OCI-LY7 (cell line): ENCODE results near the gene TMEM220. TPM values are rescaled to one million over a fixed set of nuclear protein-coding genes. Genes with fewer than 3 reads are reported as not detected.

Source experiments
- BruUV-seq: library from RNA; stranded (reverse); fragments of 400-500 nt; replicated peaks from 2 replicates; lab custom pipeline; 2021; lab: Mats Ljungman, UMichigan
- CTCF ChIA-PET: fragments of 300-600 bp; sonication (Branson Sonifier 250); formaldehyde crosslinking; loops from one replicate; lab custom pipeline; 2022; ENCODE audit warnings: antibody characterized with exemption; ENCODE audit not compliant: unreplicated experiment; lab: Charles Lee
- POLR2A ChIA-PET: fragments of 300-600 bp; sonication (Branson Sonifier 250); formaldehyde crosslinking; loops from one replicate; lab custom pipeline; 2022; ENCODE audit warnings: antibody characterized with exemption; lab: Charles Lee
- DNase-seq: peaks from one replicate; pipeline ENCODE4 v3.0.0-alpha.2; 2015; ENCODE audit warnings: low spot score
- H2AFZ ChIP-seq: fragments of 200-600 bp; sonication (generic), shearing (Covaris generic); 2 replicates; pipeline ENCODE4 v1.6.1; 2014; ENCODE audit warnings: mild to moderate bottlenecking, antibody characterized with exemption, low read length, moderate library complexity
- H3K27ac ChIP-seq: fragments of 200-600 bp; sonication (generic); 2 replicates; pipeline ENCODE4 v1.5.1; 2014; ENCODE audit warnings: mixed run types, low read depth, mild to moderate bottlenecking, moderate library complexity, low read length, inconsistent platforms; ENCODE audit not compliant: poor library complexity, severe bottlenecking
- H3K36me3 ChIP-seq: fragments of 200-600 bp; sonication (generic); 2 replicates; pipeline ENCODE4 v1.6.1; 2014; ENCODE audit warnings: mild to moderate bottlenecking, antibody characterized with exemption, low read length, moderate library complexity, mixed read lengths; ENCODE audit not compliant: insufficient read depth
- H3K4me1 ChIP-seq: fragments of 200-600 bp; sonication (generic); 2 replicates; pipeline ENCODE4 v1.5.1; 2014; ENCODE audit warnings: mild to moderate bottlenecking, low read length; ENCODE audit not compliant: insufficient read depth, poor library complexity, severe bottlenecking
- H3K4me2 ChIP-seq: fragments of 200-600 bp; sonication (generic); 2 replicates; pipeline ENCODE4 v1.6.1; 2014; ENCODE audit warnings: mild to moderate bottlenecking, low read length
- H3K4me3 ChIP-seq: fragments of 200-600 bp; sonication (generic); 2 replicates; pipeline ENCODE4 v1.5.1; 2014; ENCODE audit warnings: mild to moderate bottlenecking, low read depth, low read length; ENCODE audit not compliant: poor library complexity, severe bottlenecking
- H3K79me2 ChIP-seq: fragments of 200-600 bp; sonication (generic); 2 replicates; pipeline ENCODE4 v1.6.1; 2016; ENCODE audit warnings: low read depth, mild to moderate bottlenecking, low read length, moderate library complexity, mixed read lengths; ENCODE audit not compliant: insufficient read depth
- H3K9me2 ChIP-seq: fragments of 200-600 bp; sonication (generic); 2 replicates; pipeline ENCODE4 v1.6.1; 2016; ENCODE audit warnings: mild to moderate bottlenecking, low read length, mixed read lengths; ENCODE audit not compliant: insufficient read depth
- H3K9me3 ChIP-seq: fragments of 200-600 bp; sonication (generic); 2 replicates; pipeline ENCODE4 v1.6.1; 2014; ENCODE audit warnings: mild to moderate bottlenecking, mixed run types, low read length, mixed read lengths
- H4K20me1 ChIP-seq: fragments of 200-600 bp; sonication (generic); 2 replicates; pipeline ENCODE4 v1.6.1; 2014; ENCODE audit warnings: mild to moderate bottlenecking, antibody characterized with exemption, low read length, moderate library complexity, mixed read lengths; ENCODE audit not compliant: insufficient read depth
- EZH2phosphoT487 ChIP-seq: fragments of 200-600 bp; sonication (generic); IDR thresholded peaks from 2 replicates; pipeline ENCODE4 v1.6.1; 2018; ENCODE audit warnings: low read depth, borderline replicate concordance, mild to moderate bottlenecking, mixed run types, antibody characterized with exemption, low read length, moderate library complexity, mixed read lengths
- intact Hi-C: fragments of 100-400 bp; cut with micrococcal nuclease; formaldehyde crosslinking; loops from one replicate; pipeline ENCODE4 v1.10.0; 2022; ENCODE audit not compliant: unreplicated experiment
- total RNA-seq, 2 experiments: library from RNA; depleted of rRNA in 1 of 2; stranded (reverse); fragments of >200 nt in 1 of 2; shearing (Covaris generic) in 1 of 2; gene quantifications; 2 replicates each; pipeline ENCODE4 v1.2.3, GENCODE V29; 2014 to 2022
- TF ChIP-seq, protein P1 (sequence below): fragments of 200-600 bp; sonication (generic); conservative IDR thresholded peaks from 2 replicates; pipeline ENCODE4 v1.5.1; 2014; ENCODE audit warnings: mild to moderate bottlenecking, antibody characterized with exemption, low read length, moderate library complexity, mixed read lengths

The TMEM220 gene
- total RNA-seq, 2 experiments from 2014 or later: not detected

DNA sequence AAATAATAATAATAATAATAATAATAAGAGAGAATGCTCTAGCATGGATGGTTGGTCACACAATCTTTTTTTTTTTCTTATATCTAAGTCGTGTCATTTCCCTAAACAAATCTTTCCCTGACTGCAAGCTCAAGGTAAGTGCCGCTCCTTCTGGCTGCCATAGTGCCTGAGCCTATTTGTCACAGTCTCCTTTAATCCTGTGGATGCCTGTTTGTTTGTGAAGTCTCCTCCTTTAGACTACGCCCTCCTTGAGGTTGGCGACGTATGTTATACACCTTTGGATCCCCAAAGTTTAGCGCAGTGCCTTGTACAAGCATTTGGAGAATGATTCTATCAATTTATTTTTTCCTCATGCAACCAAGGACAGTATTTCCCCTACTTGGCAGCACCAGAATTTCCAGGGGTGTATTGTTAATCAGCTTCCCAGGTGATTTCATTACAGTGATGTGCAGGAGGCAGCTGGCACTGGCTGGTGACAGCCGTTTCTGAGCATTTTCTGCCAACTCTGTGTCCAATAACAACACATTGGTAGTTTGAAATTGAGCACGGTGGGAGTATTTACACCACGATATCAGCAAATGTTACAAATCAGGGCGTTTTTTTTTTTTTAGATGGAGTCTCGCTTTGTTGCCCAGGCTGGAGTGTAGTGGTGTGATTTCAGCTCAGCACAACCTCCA lies 47.4 kb upstream of the TMEM220 start:
- BruUV-seq: no TSS peak
- Histone ChIP-seq H3K4me3 (no peak overlapping the region), H3K4me1 (no peaks in the 10 kb centered on the region), H3K4me2 (no peak overlapping the region), H4K20me1 (no peaks in the 10 kb centered on the region), H3K9me3 (peaks cover 4% of the 10 kb centered on the region; the same call in 1 of the 2 replicates), H3K27ac (no peak overlapping the region), H2AFZ (no peak overlapping the region), H3K9me2 (no peaks in the 10 kb centered on the region), H3K79me2 (no peaks in the 10 kb centered on the region), H3K36me3 (no peaks in the 10 kb centered on the region)
- POLR2A ChIA-PET: no interaction called here
- intact Hi-C loops: no loop called here
- CTCF ChIA-PET: no interaction called here
- TF ChIP-seq EZH2phosphoT487: no peak
- TF ChIP-seq, protein P1, sequence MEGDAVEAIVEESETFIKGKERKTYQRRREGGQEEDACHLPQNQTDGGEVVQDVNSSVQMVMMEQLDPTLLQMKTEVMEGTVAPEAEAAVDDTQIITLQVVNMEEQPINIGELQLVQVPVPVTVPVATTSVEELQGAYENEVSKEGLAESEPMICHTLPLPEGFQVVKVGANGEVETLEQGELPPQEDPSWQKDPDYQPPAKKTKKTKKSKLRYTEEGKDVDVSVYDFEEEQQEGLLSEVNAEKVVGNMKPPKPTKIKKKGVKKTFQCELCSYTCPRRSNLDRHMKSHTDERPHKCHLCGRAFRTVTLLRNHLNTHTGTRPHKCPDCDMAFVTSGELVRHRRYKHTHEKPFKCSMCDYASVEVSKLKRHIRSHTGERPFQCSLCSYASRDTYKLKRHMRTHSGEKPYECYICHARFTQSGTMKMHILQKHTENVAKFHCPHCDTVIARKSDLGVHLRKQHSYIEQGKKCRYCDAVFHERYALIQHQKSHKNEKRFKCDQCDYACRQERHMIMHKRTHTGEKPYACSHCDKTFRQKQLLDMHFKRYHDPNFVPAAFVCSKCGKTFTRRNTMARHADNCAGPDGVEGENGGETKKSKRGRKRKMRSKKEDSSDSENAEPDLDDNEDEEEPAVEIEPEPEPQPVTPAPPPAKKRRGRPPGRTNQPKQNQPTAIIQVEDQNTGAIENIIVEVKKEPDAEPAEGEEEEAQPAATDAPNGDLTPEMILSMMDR: no peak
- no peak for DNase-seq

DNA sequence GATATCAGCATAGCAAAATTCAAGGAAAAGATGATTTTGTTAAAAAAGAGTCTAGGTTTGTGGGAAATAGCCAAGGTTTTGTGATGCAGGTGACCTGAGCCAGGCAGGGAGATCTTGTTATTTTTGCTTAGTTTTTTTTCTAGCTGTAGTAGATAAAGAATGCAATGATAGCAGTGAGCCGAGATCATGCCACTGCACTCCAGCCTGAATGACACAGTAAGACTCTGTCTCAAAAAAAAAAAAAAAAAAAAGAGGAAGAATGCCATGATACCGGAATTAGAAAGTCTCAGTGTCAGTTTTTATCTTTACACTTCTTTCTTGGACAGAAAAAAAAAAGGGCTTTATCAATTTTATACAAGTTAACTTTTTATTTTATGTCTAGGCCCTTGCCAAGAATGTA lies 46.6 kb upstream of the TMEM220 start:
- Histone ChIP-seq H3K4me1 (no peaks in the 10 kb centered on the region), H3K9me2 (no peaks in the 10 kb centered on the region), H3K36me3 (no peaks in the 10 kb centered on the region), H4K20me1 (no peaks in the 10 kb centered on the region), H3K27ac (no peak overlapping the region), H3K4me3 (no peak overlapping the region), H3K9me3 (peaks cover 11% of the 10 kb centered on the region; the same call in 1 of the 2 replicates), H3K4me2 (no peak overlapping the region), H2AFZ (no peak overlapping the region), H3K79me2 (no peaks in the 10 kb centered on the region)
- no peak for DNase-seq
- intact Hi-C loops: no loop called here
- TF ChIP-seq EZH2phosphoT487: no peak
- TF ChIP-seq, protein P1: no peak
- POLR2A ChIA-PET: no interaction called here
- CTCF ChIA-PET: no interaction called here
- no TSS peak for BruUV-seq

DNA sequence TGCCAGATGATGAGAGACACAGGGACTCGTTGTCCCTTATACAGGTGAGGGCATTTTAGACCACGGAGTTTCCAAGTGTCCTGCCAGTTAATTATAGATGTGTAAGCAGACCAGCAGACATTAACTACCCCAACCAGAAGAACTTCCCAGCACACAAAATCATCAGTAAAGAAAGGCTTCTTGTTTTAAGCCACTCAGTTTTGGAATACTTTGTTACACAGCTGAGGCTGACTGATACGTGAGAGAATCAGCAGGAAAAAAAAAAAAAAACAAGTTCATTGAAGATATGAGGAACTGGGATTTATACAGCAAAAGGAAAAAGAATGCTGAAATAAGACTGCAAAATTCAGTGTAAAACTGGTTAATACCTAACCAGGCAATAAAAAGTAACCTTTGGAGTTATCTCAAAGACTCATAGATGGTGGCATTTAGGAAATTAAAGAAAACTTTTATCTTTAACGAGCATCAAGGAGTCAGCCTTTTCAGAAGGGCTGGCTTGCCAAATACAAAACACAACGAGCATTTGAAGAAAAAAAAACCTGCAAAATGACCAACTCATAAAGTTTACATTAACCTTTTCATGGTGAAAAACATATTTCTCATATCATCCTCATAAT lies 46.0 kb upstream of the TMEM220 start:
- Histone ChIP-seq H3K9me2 (no peaks in the 10 kb centered on the region), H3K9me3 (peaks cover 11% of the 10 kb centered on the region; the same call in 1 of the 2 replicates), H2AFZ (no peak overlapping the region), H3K27ac (no peak overlapping the region), H3K4me3 (no peak overlapping the region), H3K36me3 (no peaks in the 10 kb centered on the region), H3K4me1 (no peaks in the 10 kb centered on the region), H3K4me2 (no peak overlapping the region), H3K79me2 (no peaks in the 10 kb centered on the region), H4K20me1 (no peaks in the 10 kb centered on the region)
- ChIA-PET CTCF (no interaction called here), POLR2A (no interaction called here)
- no TSS peak for BruUV-seq
- TF ChIP-seq, protein P1: no peak
- no peak for TF ChIP-seq EZH2phosphoT487
- intact Hi-C loops: no loop called here
- DNase-seq: no peak
